ENCODE results near the gene PDGFB. TPM values are rescaled to one million over a fixed set of nuclear protein-coding genes. Genes with fewer than 3 reads are reported as not detected.
A peak's percentile ranks its signal among the peaks of the same experiment; 100 is the strongest.

Gene PDGFB
- total and polyA plus RNA-seq, 9 of the 15 experiments (the other 6 are each of a cell fraction or from before 2014, with no cell fraction given), result 0.07 to 4.0 (median 0.48) TPM; not detected in 1

DNA sequence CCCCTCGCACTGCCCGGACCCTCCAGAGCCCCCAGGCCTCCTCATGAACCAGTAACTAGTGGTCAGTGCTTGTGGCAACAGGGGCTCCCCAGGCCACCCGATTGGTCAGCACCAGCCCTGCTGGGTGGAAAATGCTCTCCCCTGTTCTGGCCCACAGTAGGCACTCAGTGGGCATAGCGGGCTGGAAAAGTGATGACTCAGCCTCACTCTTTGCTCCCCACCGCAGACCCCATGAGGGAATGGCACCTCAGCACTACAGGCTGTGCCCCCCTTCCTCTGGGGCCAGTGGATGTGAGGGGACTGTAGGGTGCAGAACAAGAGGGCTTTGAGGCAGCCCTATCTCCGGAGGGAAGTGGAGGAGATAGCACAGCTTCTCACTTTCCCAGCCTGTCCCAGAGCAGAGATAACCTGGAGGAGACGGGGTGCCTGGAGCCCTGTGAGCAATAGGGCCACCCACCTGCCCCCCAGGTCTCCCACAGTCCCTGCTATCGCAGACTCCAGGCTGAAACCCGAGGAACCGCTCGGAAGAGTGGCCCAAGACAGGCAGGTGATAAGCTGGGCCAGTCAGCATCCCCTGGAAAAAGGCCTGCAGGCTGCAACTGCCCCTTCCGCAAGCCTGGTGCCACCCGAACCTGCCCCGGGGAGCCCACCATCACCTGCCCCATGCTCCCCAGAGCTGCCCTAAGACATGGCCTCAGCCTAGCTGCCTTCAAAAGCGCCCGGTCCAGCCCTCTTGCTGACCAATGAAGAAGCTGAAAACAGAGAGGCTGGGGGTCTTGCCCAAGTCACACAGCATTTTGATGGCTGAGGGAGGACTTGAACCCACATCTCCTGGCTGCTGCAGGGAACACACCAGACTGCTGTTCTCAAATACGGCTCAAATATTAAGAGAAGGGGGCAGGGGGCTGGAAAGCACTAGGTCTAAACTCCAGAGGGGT lies 29.4 kb upstream of the PDGFB start (continued):
- TF ChIP-seq RNF2 (IDR thresholded peaks at IDR 0.05) (0 out of 2 replicates have a peak, but pooled peaks have one; percentile 23), RCOR1 (IDR thresholded peaks at IDR 0.05; ENCODE audit: borderline replicate concordance in 1 of 2, low read depth in 2 of 2, low read length in 2 of 2) (peak in 1 of 2 experiments; percentile 50; a peak in 1 of 4 replicates), ASH1L (IDR thresholded peaks at IDR 0.05; ENCODE audit: borderline replicate concordance, low read depth, partially characterized antibody) (no peak), EP300 (IDR thresholded peaks at IDR 0.05; ENCODE audit: low read length) (peak; percentile 66; the same call in 1 of the 2 replicates), ZNF140 (CRISPR knock-in tag; IDR thresholded peaks at IDR 0.05) (no peak), SRSF7 (optimal IDR thresholded peaks at IDR 0.05; ENCODE audit: low read depth, low read length) (no peak), TSC22D4 (tag; IDR thresholded peaks at IDR 0.05) (no peak), SRSF9 (IDR thresholded peaks at IDR 0.05; ENCODE audit: borderline replicate concordance, low read depth, low read length) (no peak), MCM5 (IDR thresholded peaks at IDR 0.05; ENCODE audit: low read depth) (no peak), PCBP2 (IDR thresholded peaks at IDR 0.05; ENCODE audit: low read depth, low read length, poor library complexity, severe bottlenecking) (no peak), PATZ1 (CRISPR knock-in tag; IDR thresholded peaks at IDR 0.05; ENCODE audit: borderline replicate concordance) (no peak), EGR1 (conservative IDR thresholded peaks at IDR 0.05) (peak; percentile 29; the same call in 1 of the 2 replicates), ZKSCAN3 (CRISPR knock-in tag; IDR thresholded peaks at IDR 0.05) (no peak), NCOA6 (IDR thresholded peaks at IDR 0.05) (no peak), ZNF134 (CRISPR knock-in tag; conservative IDR thresholded peaks at IDR 0.05) (no peak), MAFK (IDR thresholded peaks at IDR 0.05; ENCODE audit: low read length) (peak; percentile 16; the same call in 1 of the 2 replicates), CBX1 (IDR thresholded peaks at IDR 0.05; ENCODE audit: low read depth) (peak; percentile 61; the same call in 1 of the 2 replicates), ZNF347 (CRISPR knock-in tag; IDR thresholded peaks at IDR 0.05; ENCODE audit: low read depth) (no peak)
- TF ChIP-seq, protein P1, sequence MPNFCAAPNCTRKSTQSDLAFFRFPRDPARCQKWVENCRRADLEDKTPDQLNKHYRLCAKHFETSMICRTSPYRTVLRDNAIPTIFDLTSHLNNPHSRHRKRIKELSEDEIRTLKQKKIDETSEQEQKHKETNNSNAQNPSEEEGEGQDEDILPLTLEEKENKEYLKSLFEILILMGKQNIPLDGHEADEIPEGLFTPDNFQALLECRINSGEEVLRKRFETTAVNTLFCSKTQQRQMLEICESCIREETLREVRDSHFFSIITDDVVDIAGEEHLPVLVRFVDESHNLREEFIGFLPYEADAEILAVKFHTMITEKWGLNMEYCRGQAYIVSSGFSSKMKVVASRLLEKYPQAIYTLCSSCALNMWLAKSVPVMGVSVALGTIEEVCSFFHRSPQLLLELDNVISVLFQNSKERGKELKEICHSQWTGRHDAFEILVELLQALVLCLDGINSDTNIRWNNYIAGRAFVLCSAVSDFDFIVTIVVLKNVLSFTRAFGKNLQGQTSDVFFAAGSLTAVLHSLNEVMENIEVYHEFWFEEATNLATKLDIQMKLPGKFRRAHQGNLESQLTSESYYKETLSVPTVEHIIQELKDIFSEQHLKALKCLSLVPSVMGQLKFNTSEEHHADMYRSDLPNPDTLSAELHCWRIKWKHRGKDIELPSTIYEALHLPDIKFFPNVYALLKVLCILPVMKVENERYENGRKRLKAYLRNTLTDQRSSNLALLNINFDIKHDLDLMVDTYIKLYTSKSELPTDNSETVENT (CRISPR knock-in tag; IDR thresholded peaks at IDR 0.05), result no peak
- TF ChIP-seq, protein P2, sequence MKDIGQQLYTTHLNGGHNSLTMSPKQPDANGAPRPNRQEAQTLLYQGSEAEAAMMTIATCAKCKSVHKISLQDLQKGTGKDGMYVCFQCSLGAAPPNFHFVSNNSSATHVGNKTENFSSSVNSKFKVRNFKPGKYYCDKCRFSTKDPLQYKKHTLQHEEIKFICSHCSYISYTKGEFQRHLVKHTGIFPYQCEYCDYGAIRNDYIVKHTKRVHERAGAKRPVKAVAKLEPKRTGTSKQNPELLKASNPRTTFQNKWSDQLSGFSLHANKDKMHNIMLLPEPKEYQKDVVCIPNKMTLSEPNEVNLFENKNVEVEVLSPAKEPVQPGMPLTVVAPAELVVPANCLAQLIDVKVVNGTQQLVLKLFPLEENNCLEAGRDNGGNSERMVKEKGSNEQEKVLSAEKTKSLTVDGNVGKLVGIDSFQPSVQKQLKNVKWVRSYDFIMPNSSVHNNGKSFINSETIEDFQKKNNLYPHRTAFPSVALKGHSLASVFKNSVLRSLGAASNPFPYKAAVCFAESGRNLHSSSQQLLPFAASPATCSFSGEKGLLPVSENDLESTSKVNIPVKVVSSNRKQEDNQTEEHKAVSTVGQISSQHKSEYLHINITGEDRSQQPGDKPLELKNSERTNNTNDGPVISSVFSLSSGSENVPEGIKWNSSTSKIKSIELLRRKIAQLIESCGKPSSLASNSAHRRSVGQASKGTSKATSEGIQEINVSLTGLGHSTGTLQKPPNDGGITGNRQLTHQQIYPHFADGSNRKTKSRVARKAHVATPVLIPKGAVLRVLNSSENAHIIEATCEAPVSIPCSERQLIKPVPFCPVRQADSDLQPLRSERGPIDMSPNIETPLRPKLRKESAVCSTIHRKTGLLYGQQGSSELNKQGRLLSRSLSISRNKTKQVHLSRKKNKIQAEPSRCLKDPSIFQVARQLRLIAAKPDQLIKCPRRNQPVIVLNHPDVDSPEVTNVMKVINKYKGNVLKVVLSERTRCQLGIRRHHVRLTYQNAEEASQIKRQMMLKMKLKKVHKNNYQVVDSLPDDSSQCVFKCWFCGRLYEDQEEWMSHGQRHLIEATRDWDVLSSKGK (CRISPR knock-in tag; IDR thresholded peaks at IDR 0.05), result no peak

Measured in K562 (cell line).